Adrenal gland (tissue), 5 donors: Measurements from ENCODE around the gene CXXC1.

ENCODE experiments used
- POLR2A ChIP-seq, 2 donors: fragments of 450-650 bp; IDR thresholded peaks; one replicate each; pipeline ENCODE4 v1.6.1; 2017; ENCODE audit warnings: antibody characterized with exemption in 2 of 2, mild to moderate bottlenecking in 2 of 2, moderate library complexity in 1 of 2
- TF ChIP-seq, protein P1 (sequence below), 6 experiments: fragments of 450-650 bp in 4 of 6; fragments of 200-600 bp in 2 of 6; sonication (generic) in 1 of 6; IDR thresholded peaks; 1 replicate in 5 of 6; 2 replicates in 1 of 6; pipeline versions ENCODE4 v1.5.1 to v1.8.0; 2016 to 2021; ENCODE audit warnings: antibody characterized with exemption in 6 of 6, mild to moderate bottlenecking in 2 of 6, moderate library complexity in 1 of 6
- donor health status: DM: no; HTN: no; CAD: no.

DNA sequence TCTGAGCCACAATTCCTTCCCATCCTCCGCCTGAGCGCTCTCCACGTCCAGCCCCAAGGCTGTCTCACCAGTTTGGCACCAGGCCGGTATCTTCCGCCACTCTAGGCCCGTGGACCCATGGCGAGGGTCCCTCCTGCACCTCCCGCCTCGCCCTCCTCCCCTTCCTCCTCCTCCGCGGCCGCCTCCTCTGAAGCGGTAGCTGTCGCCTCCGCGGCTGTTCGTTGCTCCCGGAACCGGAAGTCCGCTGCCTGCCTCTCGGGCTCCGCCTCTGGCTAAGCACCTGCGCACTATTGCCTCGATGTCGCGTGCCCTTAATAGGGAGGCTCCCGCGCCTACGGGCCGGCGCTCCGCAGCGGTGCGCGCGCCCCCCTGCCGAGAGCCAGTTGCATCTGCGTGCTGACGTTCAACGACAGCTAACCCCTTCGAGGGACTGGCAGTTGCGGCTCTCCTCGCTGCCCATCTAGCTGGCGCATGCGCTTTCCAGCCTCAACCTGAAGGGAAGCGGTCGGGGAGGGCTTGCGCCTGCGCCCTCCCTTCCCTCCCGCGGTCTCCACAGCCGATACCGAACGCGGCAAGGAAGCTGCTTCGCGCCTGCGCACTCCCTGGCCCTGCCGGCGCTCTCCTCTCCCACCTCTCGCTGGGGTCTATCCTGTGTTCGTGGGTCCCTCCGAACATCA lies 6.1 kb downstream of the CXXC1 start, which contains the start of gene MBD1:
- TF ChIP-seq POLR2A (IDR thresholded peaks at IDR 0.05) = peak; percentile 86 to 95
- TF ChIP-seq, protein P1, sequence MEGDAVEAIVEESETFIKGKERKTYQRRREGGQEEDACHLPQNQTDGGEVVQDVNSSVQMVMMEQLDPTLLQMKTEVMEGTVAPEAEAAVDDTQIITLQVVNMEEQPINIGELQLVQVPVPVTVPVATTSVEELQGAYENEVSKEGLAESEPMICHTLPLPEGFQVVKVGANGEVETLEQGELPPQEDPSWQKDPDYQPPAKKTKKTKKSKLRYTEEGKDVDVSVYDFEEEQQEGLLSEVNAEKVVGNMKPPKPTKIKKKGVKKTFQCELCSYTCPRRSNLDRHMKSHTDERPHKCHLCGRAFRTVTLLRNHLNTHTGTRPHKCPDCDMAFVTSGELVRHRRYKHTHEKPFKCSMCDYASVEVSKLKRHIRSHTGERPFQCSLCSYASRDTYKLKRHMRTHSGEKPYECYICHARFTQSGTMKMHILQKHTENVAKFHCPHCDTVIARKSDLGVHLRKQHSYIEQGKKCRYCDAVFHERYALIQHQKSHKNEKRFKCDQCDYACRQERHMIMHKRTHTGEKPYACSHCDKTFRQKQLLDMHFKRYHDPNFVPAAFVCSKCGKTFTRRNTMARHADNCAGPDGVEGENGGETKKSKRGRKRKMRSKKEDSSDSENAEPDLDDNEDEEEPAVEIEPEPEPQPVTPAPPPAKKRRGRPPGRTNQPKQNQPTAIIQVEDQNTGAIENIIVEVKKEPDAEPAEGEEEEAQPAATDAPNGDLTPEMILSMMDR (IDR thresholded peaks at IDR 0.05) = peak; percentile 13 to 50 (median 34)
